Activated naive CD4-positive, alpha-beta T cell treated with anti-CD3 and anti-CD28 coated beads, Interleukin-2, amount 50 U/mL, for 16 hours (primary cell): ENCODE data around the gene PCP4.

Experiments
- DNase-seq: peaks from one replicate; pipeline ENCODE4 v3.0.0-alpha.2; 2020

The PCP4 gene

GRCh38 chr21:39976800-39977199 is 109.6 kb downstream of the PCP4 start:
- DNase-seq: no peak
